Astrocyte (in vitro differentiated cells and primary cell): ENCODE measurements around the gene CACNA1F.

Source experiments
- EZH2 ChIP-seq: IDR thresholded peaks from 2 replicates; pipeline ENCODE4 v1.6.1; 2012; ENCODE audit warnings: mild to moderate bottlenecking, low read length, inconsistent platforms; ENCODE audit not compliant: insufficient read depth
- TF ChIP-seq, protein P1 (sequence below): IDR thresholded peaks from 2 replicates; pipeline ENCODE4 v1.5.1; 2011; ENCODE audit warnings: low read depth, mild to moderate bottlenecking, inconsistent platforms, low read length, moderate library complexity; ENCODE audit not compliant: insufficient read depth

DNA sequence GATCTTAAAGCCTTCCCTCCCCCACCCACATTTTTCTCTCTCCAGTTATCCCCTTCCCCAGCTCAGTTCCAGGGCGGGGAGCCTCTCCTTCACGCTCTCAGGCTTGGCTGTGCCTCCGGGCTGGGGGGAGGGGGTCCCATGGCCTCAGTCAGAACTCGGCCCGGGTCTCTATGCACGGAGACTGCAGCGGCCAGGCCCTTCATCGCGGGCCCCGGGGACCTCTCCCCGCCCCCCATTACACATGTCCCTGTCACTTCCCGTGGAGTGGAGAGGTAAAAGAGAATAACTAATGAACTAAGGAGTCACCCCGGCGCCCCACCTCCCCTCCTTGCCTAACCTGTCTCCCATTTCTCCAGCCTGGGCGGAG, 46.1 kb downstream of the CACNA1F start:
- TF ChIP-seq, protein P1, sequence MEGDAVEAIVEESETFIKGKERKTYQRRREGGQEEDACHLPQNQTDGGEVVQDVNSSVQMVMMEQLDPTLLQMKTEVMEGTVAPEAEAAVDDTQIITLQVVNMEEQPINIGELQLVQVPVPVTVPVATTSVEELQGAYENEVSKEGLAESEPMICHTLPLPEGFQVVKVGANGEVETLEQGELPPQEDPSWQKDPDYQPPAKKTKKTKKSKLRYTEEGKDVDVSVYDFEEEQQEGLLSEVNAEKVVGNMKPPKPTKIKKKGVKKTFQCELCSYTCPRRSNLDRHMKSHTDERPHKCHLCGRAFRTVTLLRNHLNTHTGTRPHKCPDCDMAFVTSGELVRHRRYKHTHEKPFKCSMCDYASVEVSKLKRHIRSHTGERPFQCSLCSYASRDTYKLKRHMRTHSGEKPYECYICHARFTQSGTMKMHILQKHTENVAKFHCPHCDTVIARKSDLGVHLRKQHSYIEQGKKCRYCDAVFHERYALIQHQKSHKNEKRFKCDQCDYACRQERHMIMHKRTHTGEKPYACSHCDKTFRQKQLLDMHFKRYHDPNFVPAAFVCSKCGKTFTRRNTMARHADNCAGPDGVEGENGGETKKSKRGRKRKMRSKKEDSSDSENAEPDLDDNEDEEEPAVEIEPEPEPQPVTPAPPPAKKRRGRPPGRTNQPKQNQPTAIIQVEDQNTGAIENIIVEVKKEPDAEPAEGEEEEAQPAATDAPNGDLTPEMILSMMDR, result no peak
- TF ChIP-seq EZH2, result no peak
